Measurements from ENCODE around the gene ZNG1F.
"Not testable (repeated sequence)": the region's sequence is repeated elsewhere in the genome, so short reads cannot be mapped to it uniquely, and the experiment has no call there.

ZNG1F gene

DNA sequence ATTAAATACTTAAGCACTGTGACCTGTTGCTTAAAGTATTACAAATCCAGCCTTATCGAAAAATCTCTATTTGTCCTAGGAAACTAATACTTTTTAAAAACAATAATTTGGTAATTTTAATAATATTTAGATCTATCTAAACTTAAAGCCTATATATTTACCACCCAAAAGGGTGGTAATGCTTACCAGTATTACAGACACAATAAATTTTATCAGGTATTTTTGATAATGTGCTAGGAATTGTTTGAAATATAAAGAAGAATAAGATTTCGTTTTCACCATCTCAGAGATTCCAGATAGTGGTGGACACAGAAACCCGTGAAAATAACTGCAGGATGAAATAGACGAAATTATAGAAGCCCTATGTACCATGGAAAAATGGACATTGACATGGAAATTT lies 68.4 kb downstream of the ZNG1F start:
- DNase-seq: not testable (repeated sequence)

DNA sequence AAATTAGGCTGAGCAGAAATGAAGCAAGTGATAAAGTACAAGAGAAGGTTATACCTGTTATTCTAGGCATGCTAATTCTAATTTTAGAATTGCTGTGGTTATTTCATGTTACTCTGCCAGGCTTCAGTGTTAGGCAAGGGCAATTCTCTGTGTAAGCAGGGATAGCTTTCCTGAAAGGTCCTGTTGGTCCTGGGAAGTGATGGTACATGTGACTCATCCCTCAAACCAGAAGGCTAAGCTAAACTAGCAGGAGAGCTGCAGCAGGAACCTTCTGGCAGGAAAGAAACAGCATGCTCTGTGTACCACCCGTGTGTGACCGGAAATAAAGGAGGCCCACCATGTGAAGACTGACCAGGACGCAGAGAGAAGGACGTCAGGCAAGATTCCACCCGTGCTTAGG lies 69.4 kb downstream of the ZNG1F start:
- DNase-seq: not testable (repeated sequence)

DNA sequence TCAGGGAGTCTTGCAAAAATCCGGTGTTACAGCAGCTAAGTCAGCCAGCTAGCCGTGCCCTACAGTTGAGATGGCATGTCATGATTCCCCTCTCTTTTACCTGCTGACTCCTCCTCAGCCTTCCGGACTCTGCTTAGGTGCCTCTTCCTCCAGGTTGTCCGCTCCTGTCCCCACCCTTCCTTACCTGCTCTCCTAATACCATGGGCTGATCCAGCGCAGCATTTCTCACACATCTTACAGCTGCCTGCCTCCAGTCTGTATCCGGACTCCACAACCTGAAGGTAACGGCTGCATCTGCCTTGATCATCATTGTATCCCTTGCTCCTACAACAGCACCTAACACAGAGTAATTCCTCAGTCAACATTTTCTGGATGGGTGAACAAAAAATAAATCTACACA lies 69.8 kb downstream of the ZNG1F start:
- DNase-seq: not testable (repeated sequence)

DNA sequence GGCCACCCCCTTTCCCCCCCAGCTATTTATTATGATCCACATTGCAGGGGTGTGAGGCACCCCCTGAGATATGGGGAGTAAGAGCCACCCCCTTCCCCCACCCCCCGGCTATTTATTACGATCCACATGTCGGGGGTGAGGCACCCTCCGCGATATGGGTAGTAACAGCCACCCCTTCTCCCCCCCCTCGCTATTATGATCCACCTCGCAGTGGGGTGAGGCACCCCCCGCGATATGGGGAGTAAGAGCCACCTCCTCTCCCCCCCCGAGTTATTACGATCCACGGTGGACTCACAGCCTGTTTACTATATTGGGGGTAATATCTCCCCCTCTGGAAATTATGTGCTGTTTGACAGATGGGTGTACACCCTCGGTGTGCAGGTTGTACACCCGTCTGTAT lies 75.8 kb downstream of the ZNG1F start:
- DNase-seq: not testable (repeated sequence)

DNA sequence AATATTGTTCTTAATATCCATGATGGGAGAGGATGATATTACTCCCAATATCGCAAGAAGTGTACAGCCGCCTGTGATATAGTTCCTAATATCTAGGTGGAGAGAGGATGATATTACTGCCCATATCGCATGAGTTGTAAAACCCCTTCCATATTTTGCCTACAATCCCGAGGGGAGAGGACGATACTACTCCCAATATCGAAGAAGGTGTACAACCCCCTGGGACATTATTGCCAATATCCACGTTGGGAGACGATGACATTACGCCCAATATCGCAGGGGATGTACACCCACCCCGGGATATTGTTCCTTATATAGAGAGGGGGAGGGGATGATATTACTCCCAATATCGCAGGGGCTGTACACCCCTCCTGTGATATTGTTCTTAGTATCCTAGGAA lies 77.7 kb downstream of the ZNG1F start:
- not testable (repeated sequence) for DNase-seq

DNA sequence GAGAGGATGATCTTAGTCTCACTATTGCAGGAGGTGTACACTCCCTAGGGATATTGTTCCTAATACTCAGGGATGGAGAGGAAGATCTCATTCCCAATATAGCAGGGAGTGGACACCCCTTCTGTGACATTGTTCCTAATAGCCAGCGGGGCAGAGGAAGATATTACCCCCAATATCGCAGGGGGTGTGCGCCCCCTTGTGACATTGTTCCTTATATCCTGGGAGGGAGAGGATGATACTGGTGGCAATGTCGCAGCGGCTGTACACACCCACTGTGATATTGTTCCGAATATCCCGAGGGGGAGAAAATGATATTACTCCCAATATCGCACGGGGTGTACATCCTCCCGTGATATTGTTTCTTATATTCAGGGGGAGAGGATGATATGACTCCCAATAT lies 78.2 kb downstream of the ZNG1F start:
- not testable (repeated sequence) for DNase-seq

DNA sequence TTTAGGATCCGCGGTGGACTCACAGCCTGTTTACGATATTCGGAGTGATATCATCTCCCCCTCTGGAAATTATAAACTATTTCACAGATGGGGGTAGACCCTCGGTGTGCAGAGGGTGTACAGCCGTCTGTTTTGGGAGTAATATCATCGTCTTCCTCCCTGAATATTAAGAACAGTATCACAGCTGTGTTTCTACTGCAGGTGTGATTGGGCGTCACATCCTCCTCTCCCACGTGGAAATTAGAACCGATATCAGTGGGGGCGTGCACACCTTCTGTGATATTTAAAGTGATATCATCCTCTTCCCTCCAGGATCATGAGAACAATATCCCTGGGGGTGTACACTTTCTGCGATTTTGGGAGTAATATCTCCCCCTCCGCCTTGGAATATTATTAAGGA lies 79.9 kb downstream of the ZNG1F start:
- DNase-seq: not testable (repeated sequence)

DNA sequence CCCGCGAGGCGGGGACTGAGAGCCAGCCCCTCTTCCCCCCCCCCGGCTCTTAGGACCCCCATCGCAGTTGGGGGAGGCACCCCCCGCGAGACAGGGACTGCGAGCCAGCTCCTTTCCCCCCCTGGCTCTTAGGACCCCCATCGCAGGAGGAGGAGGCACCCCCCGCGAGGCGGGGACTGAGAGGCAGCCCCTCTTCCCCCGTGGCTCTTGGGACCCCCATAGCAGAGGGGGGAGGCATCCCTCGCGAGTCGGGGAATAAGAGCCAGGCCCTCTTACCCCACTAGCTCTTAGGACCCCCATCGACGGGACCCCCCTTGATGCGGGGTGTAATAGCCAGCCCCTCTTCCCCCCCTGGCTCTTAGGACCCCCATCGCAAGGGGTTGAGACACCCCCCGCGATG lies 80.3 kb downstream of the ZNG1F start:
- not testable (repeated sequence) for DNase-seq

DNA sequence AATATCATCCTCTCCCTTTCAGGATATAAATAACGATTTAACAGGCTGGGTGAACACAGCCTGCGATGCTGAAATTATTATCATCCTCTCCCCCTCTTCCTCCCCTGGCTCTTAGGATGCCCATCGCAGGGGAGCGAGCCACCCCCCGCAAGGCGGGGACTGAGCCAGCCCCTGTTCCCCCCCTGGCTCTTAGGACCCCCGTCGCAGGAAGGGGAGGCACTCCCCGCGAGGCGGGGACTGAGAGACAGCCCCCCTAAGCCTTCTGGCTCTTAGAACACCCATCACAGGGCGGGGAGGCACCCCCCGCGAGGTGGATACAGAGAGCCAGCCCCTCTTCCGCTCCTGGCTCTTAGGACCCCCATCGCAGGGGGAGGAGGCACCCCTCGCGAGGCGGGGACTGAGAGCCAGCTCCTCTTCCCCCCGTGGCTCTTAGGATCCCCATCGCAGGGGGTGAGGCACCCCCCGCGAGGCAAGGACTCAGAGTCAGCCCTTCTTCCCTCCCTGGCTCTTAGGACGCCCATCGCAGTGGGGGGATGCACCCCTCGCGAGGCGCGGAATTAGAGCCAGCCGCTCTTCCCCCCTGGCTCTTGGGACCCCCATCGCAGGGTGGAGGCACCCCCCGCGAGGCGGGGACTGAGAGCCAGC lies 82.5 kb downstream of the ZNG1F start:
- DNase-seq: not testable (repeated sequence)

DNA sequence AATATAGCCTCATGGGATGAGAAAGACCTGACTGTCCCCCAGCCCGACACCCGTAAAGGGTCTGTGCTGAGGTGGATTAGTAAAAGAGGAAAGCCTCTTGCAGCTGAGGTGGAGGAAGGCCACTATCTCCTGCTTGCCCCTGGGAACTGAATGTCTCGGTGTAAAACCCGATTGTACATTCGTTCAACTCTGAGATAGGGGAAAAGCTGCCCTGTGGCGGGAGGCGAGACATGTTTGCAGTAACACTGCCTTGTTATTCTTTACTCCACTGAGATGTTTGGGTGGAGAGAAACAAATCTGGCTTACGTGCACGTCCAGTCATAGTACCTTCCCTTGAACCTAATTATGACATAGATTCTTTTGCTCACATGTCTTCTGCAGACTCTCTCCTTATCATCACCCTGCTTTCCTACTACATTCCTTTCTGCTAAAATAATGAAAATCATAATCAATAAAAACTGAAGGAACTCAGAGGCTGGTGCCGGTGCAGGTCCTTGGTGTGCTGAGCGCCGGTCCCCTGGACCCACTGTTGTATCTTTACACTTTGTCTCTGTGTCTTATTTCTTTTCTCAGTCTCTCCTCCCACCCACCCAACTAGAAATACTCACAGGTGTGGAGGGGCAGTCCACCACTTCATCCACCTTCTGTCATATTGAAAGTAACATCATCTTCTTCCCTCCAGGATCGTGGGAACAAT lies 83.4 kb downstream of the ZNG1F start:
- not testable (repeated sequence) for DNase-seq

DNA sequence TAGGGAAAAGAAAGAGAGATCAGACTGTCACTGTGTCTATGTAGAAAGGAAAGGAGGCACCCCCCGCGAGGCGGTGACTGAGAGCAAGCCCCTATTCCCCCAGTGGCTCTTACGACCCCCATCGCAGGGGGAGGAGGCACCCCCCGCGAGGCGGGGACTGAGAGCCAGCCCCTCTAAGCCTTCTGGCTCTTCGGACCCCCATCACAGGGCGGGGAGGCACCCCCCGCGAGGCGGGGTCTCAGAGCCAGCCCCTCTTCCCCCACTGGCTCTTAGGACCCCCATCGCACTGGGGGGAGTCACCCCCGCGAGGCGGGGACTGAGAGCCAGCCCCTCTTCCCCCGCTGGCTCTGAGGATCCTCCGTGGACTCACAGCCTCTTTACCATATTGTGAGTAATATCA lies 84.6 kb downstream of the ZNG1F start:
- DNase-seq: not testable (repeated sequence)

DNA sequence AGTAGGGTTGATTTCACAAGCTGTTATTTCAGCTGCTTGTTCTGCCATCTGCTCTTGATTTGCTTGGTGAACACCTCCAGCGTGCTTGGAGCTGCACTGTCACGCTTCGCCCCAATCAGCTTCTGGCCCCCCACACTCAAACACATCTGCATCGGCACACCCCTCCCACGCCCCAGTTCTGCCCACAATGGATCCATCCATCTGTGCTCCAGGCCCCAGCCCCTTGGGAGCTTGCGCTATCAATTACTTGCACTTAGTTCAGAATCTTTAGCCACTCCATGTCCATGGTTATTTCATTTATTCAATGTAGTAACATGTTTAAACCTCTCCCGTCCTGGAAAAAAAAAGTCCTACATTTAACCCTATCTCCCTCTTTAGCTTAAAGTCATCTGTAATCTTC lies 88.6 kb downstream of the ZNG1F start:
- DNase-seq: not testable (repeated sequence)

DNA sequence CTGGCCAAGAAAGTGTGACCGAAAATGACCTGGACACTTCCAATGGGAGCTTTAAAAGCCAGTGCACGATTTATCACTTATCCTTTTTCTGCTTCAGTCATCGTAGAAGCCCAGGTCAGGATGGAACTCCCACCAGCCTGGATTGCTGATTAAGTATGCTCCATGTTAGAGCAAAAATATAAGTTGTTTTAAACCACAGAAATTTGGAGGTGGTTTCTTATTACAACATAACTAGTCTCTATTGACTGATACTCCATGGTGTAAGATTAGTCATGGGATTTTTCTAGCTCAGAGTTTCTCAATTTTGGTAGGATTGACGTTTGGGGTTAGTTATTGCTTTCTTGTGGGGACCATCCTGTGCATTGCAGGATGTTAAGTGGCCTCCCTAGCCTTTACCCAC lies 90.4 kb downstream of the ZNG1F start:
- not testable (repeated sequence) for DNase-seq

DNA sequence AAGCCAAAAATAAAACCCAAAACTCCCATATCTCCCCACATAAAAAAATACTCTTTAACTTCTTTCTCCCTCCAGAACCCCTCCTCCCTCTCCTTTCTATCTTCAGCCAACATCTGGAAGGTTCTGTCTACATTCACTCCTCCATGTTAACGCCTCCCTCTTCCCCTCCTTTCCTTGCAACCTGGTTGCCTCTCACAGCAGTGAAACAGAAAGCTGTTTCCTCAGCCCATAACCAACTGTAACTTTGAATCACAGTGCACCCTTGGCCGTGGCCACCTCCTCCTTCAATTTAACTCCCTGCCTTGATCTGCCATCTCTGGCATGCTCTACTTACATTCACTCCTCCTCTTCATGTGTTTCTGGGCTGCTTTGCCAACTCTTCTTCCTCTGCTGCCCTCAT lies 94.1 kb downstream of the ZNG1F start:
- not testable (repeated sequence) for DNase-seq

DNA sequence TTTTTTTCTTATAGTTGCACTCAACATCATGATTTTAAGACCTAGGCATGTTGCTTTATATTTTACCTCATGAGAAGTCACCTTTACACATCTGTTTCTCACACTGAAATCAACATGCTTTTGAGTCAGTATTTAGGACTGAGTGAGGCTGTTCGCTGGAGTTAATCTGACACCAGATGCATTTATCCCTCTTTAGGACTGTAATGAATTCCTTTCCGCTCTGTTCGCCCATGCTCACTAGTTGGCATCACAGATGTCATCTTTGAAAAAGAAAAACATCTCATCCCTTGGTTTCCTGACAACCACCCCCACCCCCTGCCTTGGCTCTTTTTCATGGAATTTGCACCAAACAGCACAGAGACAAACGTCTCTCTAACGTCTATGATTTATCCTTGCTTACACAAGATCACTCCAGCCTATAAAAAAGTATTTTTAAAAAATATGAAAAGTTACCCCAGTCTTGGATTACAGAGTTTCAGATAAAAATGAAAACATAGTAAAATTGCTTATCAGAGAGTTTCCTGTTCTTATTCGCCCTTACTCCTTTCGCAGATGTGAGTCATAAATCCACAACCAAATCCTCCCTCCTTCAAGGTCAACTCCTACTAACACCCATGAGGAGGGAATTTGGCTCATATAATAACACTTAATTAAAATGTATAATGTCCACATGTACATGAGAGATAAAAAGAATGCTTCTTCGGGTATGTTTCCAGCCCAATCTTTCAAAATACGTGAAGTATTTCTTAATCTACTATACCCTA lies 94.9 kb downstream of the ZNG1F start:
- not testable (repeated sequence) for DNase-seq

DNA sequence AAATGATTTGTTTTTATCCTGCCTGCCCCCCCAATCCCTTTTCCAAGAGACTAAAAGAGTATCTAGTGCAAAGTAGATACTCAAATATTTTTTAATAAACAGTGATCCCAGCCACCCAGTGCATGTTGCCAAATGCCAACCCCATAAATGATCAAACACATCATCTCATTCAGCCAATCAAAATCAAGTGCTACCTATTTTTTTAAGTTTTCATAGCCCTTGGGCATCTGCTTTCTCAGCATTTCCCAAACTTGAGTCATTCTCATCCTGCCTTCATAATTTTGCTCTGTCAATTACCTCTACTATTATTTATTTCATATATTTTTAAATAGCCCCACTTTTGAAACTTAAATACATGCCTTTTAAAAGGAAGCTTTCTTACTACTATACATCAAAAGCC lies 98.2 kb downstream of the ZNG1F start:
- DNase-seq: not testable (repeated sequence)

DNA sequence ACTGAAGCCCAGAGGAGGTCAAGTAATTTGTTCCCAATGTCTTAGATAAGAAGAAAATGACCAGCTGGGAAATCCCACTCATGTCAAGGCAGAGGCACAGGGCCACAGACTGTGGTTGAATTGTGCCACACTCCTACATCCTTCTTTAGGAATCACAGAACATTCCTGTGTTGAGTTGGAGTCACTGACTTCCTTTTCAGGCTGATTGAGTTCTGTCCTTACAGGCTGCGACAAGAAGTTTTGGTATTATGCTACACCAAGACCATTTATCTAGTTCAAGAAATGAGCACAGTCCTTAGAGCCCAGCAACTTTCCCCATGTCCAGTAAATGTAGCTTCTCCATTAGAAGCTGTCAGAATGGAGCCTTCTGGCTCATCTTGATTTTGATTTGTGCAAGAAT lies 98.7 kb downstream of the ZNG1F start:
- DNase-seq: not testable (repeated sequence)

DNA sequence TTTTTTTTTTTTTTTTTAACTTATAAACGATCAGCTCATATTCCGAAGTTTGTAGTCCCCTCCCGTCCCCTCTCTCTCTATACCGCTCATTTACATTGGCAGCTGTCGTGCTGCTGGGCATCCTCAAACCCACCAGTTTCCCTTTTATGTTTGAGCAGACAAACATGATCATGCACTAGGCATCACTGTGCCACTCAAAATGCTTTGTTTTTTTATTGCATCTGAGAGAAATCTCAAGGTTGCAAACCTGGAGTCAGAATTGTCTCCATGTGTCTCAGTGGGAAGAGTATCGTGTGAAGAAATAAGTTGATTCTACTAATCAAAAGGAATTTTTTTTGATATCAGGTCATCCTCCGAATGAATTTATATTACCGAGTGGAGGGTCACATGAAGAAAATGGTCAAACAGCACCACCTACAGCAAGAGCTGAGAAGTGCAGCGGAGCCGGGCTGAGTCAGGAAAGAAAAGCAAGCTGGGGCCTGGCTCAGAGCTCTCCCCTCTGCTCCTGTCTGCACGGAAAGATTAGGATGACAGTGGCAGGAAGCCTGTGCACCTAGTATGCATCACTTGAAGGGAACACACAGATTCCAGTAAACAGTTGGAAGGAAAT lies 100.6 kb downstream of the ZNG1F start:
- not testable (repeated sequence) for DNase-seq

DNA sequence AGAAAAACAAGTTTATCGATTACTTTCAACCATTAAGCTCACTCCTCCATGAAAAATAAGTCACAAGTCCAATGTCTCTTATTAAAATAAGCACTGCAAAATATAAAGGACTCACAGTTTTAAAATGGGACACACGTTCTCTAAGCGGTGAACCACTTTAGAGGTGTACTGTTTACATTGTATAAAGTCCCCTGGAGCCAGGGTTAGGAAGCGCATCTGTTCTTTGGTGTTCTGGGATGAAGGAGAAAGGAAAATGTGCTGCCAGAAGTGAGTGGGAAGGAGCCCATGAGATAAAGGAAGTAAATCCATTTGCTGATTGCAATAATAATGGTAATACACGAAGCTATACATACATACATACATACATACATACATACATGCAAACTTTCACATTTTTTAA lies 101.2 kb downstream of the ZNG1F start:
- DNase-seq: not testable (repeated sequence)

DNA sequence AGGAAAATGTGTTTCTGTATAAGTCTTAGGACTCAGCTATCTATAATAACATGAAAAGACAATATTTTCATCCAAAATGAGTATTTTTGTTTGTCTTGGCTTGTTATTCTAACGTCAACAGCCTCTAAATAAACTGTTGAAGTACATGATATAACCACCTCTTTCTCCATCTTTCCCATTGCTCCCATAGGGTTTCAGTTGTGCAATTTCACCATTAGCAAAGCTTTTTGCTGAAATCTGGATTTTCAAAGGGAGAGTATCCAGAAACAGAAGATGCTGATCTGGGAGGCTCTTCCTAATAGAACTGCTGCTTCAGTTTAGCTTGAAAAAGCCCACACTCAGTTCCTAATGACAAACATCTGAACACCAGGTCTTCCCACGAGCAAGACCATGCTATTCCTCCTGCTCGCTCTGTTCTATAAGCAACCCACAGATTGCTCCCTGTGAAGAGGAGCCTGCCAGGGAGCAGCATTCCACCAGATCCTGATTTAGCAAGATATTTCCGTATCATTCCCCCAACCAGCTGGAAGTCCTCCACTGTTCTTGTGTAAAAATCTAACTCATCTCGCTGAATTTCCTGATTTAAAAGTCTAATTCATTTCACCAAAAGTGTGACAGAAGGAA lies 101.8 kb downstream of the ZNG1F start:
- not testable (repeated sequence) for DNase-seq

DNA sequence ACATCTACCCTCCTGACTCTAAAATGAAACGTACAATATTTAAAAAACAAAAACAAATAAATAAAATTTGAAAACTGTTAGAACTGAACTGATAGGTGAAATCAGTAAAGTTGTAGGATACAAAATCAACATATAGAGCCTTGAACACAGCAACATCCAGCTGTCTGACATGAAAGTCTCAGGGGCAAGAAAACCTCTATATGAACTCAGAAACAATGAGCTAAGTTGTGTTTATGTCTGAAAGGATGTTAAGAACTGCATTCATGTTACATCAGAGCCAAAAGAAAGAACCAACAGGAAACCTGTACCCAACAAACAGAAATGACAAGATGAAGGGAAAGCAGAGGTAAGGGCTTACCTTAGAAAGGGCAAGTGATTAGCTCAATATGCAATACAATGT lies 102.4 kb downstream of the ZNG1F start:
- not testable (repeated sequence) for DNase-seq

DNA sequence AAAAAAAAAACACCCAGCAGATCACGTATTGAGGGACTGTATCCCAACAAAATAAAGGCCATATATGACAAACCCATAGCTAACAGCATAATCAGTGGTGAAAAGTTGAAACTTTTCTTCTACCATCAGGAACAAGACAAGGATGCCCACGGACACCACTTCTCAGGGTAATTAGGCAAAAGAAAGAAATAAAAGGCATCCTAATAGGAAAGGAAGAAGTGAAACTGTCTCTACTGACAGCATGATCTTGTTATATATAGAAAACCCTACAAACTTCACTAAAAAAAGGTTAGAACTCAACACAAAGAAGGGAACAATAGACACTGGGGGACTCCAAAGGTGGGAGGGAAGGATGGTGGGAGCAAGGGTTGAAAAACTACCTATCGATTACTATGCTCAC lies 102.9 kb downstream of the ZNG1F start:
- not testable (repeated sequence) for DNase-seq

DNA sequence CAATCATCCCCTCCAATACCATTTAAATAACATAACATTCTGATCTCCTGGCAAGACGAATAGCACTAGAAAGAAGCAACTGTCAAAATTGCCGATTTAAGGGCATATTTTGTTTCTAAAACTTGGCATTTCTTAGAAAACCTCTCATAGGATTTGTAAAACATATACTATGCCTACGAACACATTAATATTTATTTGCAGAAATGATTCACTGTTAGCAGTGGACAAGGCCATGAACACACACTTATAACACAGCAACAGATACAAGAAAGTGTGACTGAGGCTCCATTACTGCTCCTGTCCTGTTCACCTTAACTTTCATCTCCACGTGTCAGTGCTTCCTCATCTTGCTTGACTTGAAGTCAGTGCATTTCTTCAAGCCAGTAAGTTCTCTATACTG lies 106.8 kb downstream of the ZNG1F start:
- not testable (repeated sequence) for DNase-seq

Measured in effector CD8-positive, alpha-beta T cell (primary cell).